Activated CD8-positive, alpha-beta memory T cell treated with anti-CD3 and anti-CD28 coated beads, Interleukin-2, amount 50 U/mL, for 48 hours (primary cell): ENCODE data around the gene TMEM52.
"Not testable (repeated sequence)": the region's sequence is repeated elsewhere in the genome, so short reads cannot be mapped to it uniquely, and the experiment has no call there.

Experiments used
- DNase-seq: peaks from one replicate; pipeline ENCODE4 v3.0.0-alpha.2; 2020

TMEM52 gene

GRCh38 chr1:1945782-1946393 lies 26.8 kb upstream of the TMEM52 start:
- DNase-seq, result no peak

GRCh38 chr1:1943834-1944570 lies 24.9 kb upstream of the TMEM52 start:
- peak; percentile 82 for DNase-seq

- no peak for DNase-seq
Observed at GRCh38 chr1:1942753-1943656, 23.9 kb upstream of the TMEM52 start.

- DNase-seq, result no peak
Observed at GRCh38 chr1:1941868-1942752, 23.0 kb upstream of the TMEM52 start.

GRCh38 chr1:1941211-1941841 lies 22.2 kb upstream of the TMEM52 start:
- no peak for DNase-seq

GRCh38 chr1:1940123-1940425 lies 21.0 kb upstream of the TMEM52 start:
- no peak for DNase-seq

- DNase-seq, result no peak
Observed at GRCh38 chr1:1939296-1940122, 20.4 kb upstream of the TMEM52 start.

GRCh38 chr1:1938613-1939295 lies 19.7 kb upstream of the TMEM52 start:
- no peak for DNase-seq

- DNase-seq, result no peak
Observed at GRCh38 chr1:1938276-1938573, 19.1 kb upstream of the TMEM52 start.

GRCh38 chr1:1937549-1938275 lies 18.6 kb upstream of the TMEM52 start:
- DNase-seq, result no peak

- no peak for DNase-seq
Observed at GRCh38 chr1:1937061-1937460, 18.0 kb upstream of the TMEM52 start.

- not testable (repeated sequence) for DNase-seq
Observed at GRCh38 chr1:1934848-1935247, 15.8 kb upstream of the TMEM52 start.

- DNase-seq, result no peak
Observed at GRCh38 chr1:1929639-1930545, 10.8 kb upstream of the TMEM52 start.

- DNase-seq, result no peak
Observed at GRCh38 chr1:1929102-1929638, 10.1 kb upstream of the TMEM52 start.

- no peak for DNase-seq
Observed at GRCh38 chr1:1928231-1929101, 9.4 kb upstream of the TMEM52 start.

- DNase-seq, result no peak
Observed at GRCh38 chr1:1927751-1928150, 8.7 kb upstream of the TMEM52 start.

- DNase-seq, result no peak
Observed at GRCh38 chr1:1926886-1927660, 8.0 kb upstream of the TMEM52 start.
